H1 (cell line): ENCODE data around the gene GNB3. TPM values are rescaled to one million over a fixed set of nuclear protein-coding genes. Genes with fewer than 3 reads are reported as not detected.

ENCODE experiments used
- CBX5 ChIP-seq: fragments of 300-800, 300-1000 bp; sonication (generic); IDR thresholded peaks from 2 replicates; pipeline ENCODE4 v1.7.1; 2016; ENCODE audit warnings: antibody characterized with exemption, low read length, low read depth
- CHD7 ChIP-seq: fragments of 300-600 bp; sonication (generic); IDR thresholded peaks from 2 replicates; pipeline ENCODE4 v1.7.1; 2012; ENCODE audit warnings: low read length, moderate library complexity, mild to moderate bottlenecking, inconsistent platforms; ENCODE audit not compliant: insufficient replicate concordance
- CTCF ChIP-seq, 3 experiments: IDR thresholded peaks; 1 replicate in 2 of 3; 2 replicates in 1 of 3; pipeline versions ENCODE4 v1.5.1 to v1.6.1; 2011; ENCODE audit warnings: low read length in 3 of 3, mild to moderate bottlenecking in 3 of 3, inconsistent platforms in 2 of 3, low read depth in 1 of 3, moderate library complexity in 1 of 3; ENCODE audit not compliant: insufficient read depth in 1 of 3; ENCODE audit errors: control extremely low read depth in 1 of 3
- RAD21 ChIP-seq, 2 experiments: IDR thresholded peaks in 1 of 2; conservative IDR thresholded peaks in 1 of 2; 2 replicates each; pipeline ENCODE4 v1.6.1; 2011; ENCODE audit warnings: low read depth in 2 of 2, low read length in 2 of 2, improper control_type of control experiment in 1 of 2, inconsistent platforms in 1 of 2, mild to moderate bottlenecking in 1 of 2, moderate library complexity in 1 of 2
- polyA plus RNA-seq, 7 experiments: library from polyadenylated mRNA; depleted of rRNA in 3 of 7; stranded (reverse) in 5 of 7; unstranded in 2 of 7; fragments of >200 nt in 5 of 7; fragments of 200-250 nt in 2 of 7; gene quantifications; 1 replicate in 5 of 7; 2 replicates in 1 of 7; 4 replicates in 1 of 7; pipeline versions ENCODE4 v1.2.1 to v1.2.3, GENCODE V29; 2011 to 2013; ENCODE audit warnings: missing spikeins in 2 of 7, mixed read lengths in 2 of 7
- total RNA-seq: library from RNA; stranded (reverse); fragmentation: NEBNext Ultra II Directional; extraction: Animal tissue kit (Norgen Biotek cat#: 25700); gene quantifications from 2 replicates; pipeline ENCODE4 v1.2.1, GENCODE V29; 2021

Gene GNB3
- total and polyA plus RNA-seq, 2 of the 8 experiments (the other 6 are each of a cell fraction or from before 2014, with no cell fraction given), result 9.9 TPM

GRCh38 chr12:6869049-6870021, 28.6 kb downstream of the GNB3 start (continued):
- TF ChIP-seq CHD7, result no peak
- TF ChIP-seq CBX5, result no peak
- peak in 2 of 3 experiments; percentile 85 to 95; a peak in 3 of 4 replicates for TF ChIP-seq CTCF (IDR thresholded peaks at IDR 0.05; ENCODE audit: control extremely low read depth in 1 of 3, insufficient read depth in 1 of 3, low read depth in 1 of 3, low read length in 3 of 3)
- peak; percentile 78 to 84 for TF ChIP-seq RAD21 (IDR thresholded peaks at IDR 0.05 in 1 of 2, conservative IDR thresholded peaks at IDR 0.05 in 1 of 2; ENCODE audit: low read depth in 2 of 2, low read length in 2 of 2)
